HepG2 (cell line): ENCODE data around the gene NPDC1. TPM values are rescaled to one million over a fixed set of nuclear protein-coding genes. Genes with fewer than 3 reads are reported as not detected.

Source experiments
- GATAD1 ChIP-seq: IDR thresholded peaks from 2 replicates; pipeline ENCODE4 v1.6.1; 2016; ENCODE audit warnings: missing genetic modification reagents, missing compliant biosample characterization
- KDM2A ChIP-seq: sonication (generic); formaldehyde crosslinking; IDR thresholded peaks from 2 replicates; pipeline ENCODE4 v1.4.0; 2020; ENCODE audit warnings: low read depth, missing genetic modification reagents, borderline replicate concordance
- MBD4 ChIP-seq: IDR thresholded peaks from 2 replicates; pipeline ENCODE4 v1.6.1; 2012; ENCODE audit warnings: low read length, inconsistent platforms, borderline replicate concordance
- TCF7 ChIP-seq: sonication (generic); IDR thresholded peaks from 2 replicates; pipeline ENCODE4 v1.6.1; 2016; ENCODE audit warnings: antibody characterized with exemption, low read depth
- ZNF143 ChIP-seq: sonication (generic); formaldehyde crosslinking; IDR thresholded peaks from 2 replicates; pipeline ENCODE4 v1.4.0; 2020; ENCODE audit warnings: missing genetic modification reagents
- ZNF335 ChIP-seq: sonication (generic); formaldehyde crosslinking; IDR thresholded peaks from 2 replicates; pipeline ENCODE4 v1.4.0; 2020; ENCODE audit warnings: missing genetic modification reagents
- ZSCAN12 ChIP-seq: sonication (generic); formaldehyde crosslinking; IDR thresholded peaks from 2 replicates; pipeline ENCODE4 v1.9.0; 2021; ENCODE audit warnings: mild to moderate bottlenecking, missing genetic modification reagents
- polyA plus RNA-seq, 8 experiments: library from polyadenylated mRNA; depleted of rRNA in 3 of 8; stranded (reverse) in 7 of 8; unstranded in 1 of 8; fragments of >200 nt; fragmentation: Illumina TruSeq in 4 of 8; extraction: Trizol in 4 of 8; gene quantifications; 2 replicates each; pipeline versions ENCODE4 v1.2.1 to v1.2.3, GENCODE V29; 2011 to 2016; ENCODE audit warnings: low read depth in 4 of 8, missing spikeins in 1 of 8, mixed read lengths in 1 of 8; ENCODE audit not compliant: insufficient read depth in 1 of 8
- total RNA-seq, 5 experiments: library from RNA; depleted of rRNA; stranded (reverse); fragments of >200 nt; fragmentation: Illumina TruSeq; extraction: Trizol; gene quantifications; 2 replicates each; pipeline ENCODE4 v1.2.3, GENCODE V29; 2016; ENCODE audit warnings: low read depth in 1 of 5
- TF ChIP-seq, protein P1 (sequence below): sonication (generic); formaldehyde crosslinking; IDR thresholded peaks from 2 replicates; pipeline ENCODE4 v1.5.0; 2020; ENCODE audit warnings: mild to moderate bottlenecking, missing genetic modification reagents, moderate library complexity
- TF ChIP-seq, protein P2 (sequence below): sonication (generic); formaldehyde crosslinking; conservative IDR thresholded peaks from 2 replicates; pipeline ENCODE4 v1.8.1; 2023; ENCODE audit warnings: missing genetic modification reagents
- TF ChIP-seq, protein P3 (sequence below): sonication (generic); formaldehyde crosslinking; IDR thresholded peaks from 2 replicates; pipeline ENCODE4 v1.5.0; 2020; ENCODE audit warnings: mild to moderate bottlenecking, missing genetic modification reagents, borderline replicate concordance
- TF ChIP-seq, protein P4 (sequence below): IDR thresholded peaks from 2 replicates; pipeline ENCODE4 v1.6.1; 2016; ENCODE audit warnings: mild to moderate bottlenecking, missing biosample characterization, missing genetic modification reagents
- TF ChIP-seq, protein P5 (sequence below), 2 experiments: sonication (generic) in 1 of 2; formaldehyde crosslinking in 1 of 2; IDR thresholded peaks; 2 replicates each; pipeline versions ENCODE4 v1.4.0 to v1.6.1; 2018 to 2020; ENCODE audit warnings: missing genetic modification reagents in 2 of 2, borderline replicate concordance in 1 of 2, low read depth in 1 of 2, mild to moderate bottlenecking in 1 of 2, missing biosample characterization in 1 of 2
- TF ChIP-seq, protein P6 (sequence below): sonication (generic); formaldehyde crosslinking; IDR thresholded peaks from 2 replicates; pipeline ENCODE4 v1.5.1; 2020; ENCODE audit warnings: missing genetic modification reagents, mild to moderate bottlenecking, borderline replicate concordance

NPDC1 gene
- total and polyA plus RNA-seq, 2 of the 13 experiments (the other 11 are each of a cell fraction or from before 2014, with no cell fraction given) = 0.84 to 5.4 TPM

DNA sequence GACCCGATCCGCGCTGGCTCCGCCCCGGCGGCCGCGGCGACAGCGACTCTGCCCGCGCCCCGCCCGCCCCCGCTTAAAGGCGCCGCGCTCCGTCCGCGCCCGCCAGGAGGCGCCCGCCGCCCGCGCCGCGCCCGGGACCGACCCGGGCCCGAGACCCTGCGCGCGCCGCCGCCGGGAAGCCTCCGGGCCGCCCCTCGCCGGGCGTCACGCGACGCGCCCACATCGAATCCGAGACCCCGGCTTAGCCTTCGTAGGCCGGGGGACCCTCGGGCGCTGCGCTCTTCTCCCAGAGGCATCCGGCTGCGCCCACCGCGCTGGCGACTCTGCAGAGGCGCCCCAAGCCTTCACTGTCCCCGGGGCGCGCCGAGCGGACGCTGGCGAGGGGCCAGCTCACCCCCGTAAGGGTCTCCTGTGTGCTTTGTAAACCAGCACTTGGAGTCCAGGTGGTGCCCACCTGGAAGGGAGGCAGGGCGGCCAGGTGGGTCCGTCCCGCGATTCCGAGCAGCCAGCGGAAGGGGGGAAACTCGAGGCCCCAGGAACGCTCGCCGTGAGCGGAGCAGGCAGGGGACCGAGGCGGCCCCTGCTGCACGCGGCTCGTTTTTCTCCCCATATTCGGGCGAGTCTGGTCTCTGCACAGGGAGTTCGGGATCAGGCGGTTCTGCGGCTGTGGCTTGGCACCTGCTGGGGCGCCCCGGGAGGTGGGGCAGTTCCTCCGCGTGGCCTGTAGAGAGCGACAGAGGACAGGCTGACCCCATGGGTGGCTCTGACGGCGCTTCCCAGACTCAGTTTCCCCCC lies 17.5 kb downstream of the NPDC1 start (continued):
- TF ChIP-seq ZNF143 (0 out of 2 replicates have a peak, but pooled peaks have one; percentile 23), ZNF335 (CRISPR knock-in tag) (no peak), KDM2A (CRISPR knock-in tag) (peak; percentile 17; the same call in 1 of the 2 replicates), GATAD1 (CRISPR knock-in tag) (no peak), MBD4 (no peak), ZSCAN12 (CRISPR knock-in tag) (0 out of 2 replicates have a peak, but pooled peaks have one; percentile 16), TCF7 (no peak)
- TF ChIP-seq, protein P1, sequence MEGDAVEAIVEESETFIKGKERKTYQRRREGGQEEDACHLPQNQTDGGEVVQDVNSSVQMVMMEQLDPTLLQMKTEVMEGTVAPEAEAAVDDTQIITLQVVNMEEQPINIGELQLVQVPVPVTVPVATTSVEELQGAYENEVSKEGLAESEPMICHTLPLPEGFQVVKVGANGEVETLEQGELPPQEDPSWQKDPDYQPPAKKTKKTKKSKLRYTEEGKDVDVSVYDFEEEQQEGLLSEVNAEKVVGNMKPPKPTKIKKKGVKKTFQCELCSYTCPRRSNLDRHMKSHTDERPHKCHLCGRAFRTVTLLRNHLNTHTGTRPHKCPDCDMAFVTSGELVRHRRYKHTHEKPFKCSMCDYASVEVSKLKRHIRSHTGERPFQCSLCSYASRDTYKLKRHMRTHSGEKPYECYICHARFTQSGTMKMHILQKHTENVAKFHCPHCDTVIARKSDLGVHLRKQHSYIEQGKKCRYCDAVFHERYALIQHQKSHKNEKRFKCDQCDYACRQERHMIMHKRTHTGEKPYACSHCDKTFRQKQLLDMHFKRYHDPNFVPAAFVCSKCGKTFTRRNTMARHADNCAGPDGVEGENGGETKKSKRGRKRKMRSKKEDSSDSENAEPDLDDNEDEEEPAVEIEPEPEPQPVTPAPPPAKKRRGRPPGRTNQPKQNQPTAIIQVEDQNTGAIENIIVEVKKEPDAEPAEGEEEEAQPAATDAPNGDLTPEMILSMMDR (CRISPR knock-in tag) = peak; percentile 59
- TF ChIP-seq, protein P2, sequence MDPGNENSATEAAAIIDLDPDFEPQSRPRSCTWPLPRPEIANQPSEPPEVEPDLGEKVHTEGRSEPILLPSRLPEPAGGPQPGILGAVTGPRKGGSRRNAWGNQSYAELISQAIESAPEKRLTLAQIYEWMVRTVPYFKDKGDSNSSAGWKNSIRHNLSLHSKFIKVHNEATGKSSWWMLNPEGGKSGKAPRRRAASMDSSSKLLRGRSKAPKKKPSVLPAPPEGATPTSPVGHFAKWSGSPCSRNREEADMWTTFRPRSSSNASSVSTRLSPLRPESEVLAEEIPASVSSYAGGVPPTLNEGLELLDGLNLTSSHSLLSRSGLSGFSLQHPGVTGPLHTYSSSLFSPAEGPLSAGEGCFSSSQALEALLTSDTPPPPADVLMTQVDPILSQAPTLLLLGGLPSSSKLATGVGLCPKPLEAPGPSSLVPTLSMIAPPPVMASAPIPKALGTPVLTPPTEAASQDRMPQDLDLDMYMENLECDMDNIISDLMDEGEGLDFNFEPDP = 0 out of 2 replicates have a peak, but pooled peaks have one; percentile 53
- TF ChIP-seq, protein P3, sequence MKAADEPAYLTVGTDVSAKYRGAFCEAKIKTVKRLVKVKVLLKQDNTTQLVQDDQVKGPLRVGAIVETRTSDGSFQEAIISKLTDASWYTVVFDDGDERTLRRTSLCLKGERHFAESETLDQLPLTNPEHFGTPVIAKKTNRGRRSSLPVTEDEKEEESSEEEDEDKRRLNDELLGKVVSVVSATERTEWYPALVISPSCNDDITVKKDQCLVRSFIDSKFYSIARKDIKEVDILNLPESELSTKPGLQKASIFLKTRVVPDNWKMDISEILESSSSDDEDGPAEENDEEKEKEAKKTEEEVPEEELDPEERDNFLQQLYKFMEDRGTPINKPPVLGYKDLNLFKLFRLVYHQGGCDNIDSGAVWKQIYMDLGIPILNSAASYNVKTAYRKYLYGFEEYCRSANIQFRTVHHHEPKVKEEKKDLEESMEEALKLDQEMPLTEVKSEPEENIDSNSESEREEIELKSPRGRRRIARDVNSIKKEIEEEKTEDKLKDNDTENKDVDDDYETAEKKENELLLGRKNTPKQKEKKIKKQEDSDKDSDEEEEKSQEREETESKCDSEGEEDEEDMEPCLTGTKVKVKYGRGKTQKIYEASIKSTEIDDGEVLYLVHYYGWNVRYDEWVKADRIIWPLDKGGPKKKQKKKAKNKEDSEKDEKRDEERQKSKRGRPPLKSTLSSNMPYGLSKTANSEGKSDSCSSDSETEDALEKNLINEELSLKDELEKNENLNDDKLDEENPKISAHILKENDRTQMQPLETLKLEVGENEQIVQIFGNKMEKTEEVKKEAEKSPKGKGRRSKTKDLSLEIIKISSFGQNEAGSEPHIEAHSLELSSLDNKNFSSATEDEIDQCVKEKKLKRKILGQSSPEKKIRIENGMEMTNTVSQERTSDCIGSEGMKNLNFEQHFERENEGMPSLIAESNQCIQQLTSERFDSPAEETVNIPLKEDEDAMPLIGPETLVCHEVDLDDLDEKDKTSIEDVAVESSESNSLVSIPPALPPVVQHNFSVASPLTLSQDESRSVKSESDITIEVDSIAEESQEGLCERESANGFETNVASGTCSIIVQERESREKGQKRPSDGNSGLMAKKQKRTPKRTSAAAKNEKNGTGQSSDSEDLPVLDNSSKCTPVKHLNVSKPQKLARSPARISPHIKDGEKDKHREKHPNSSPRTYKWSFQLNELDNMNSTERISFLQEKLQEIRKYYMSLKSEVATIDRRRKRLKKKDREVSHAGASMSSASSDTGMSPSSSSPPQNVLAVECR (CRISPR knock-in tag) = peak; percentile 51; the same call in 1 of the 2 replicates
- TF ChIP-seq, protein P4, sequence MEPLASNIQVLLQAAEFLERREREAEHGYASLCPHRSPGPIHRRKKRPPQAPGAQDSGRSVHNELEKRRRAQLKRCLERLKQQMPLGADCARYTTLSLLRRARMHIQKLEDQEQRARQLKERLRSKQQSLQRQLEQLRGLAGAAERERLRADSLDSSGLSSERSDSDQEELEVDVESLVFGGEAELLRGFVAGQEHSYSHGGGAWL (CRISPR knock-in tag) = peak; percentile 50; the same call in 1 of the 2 replicates
- TF ChIP-seq, protein P5, sequence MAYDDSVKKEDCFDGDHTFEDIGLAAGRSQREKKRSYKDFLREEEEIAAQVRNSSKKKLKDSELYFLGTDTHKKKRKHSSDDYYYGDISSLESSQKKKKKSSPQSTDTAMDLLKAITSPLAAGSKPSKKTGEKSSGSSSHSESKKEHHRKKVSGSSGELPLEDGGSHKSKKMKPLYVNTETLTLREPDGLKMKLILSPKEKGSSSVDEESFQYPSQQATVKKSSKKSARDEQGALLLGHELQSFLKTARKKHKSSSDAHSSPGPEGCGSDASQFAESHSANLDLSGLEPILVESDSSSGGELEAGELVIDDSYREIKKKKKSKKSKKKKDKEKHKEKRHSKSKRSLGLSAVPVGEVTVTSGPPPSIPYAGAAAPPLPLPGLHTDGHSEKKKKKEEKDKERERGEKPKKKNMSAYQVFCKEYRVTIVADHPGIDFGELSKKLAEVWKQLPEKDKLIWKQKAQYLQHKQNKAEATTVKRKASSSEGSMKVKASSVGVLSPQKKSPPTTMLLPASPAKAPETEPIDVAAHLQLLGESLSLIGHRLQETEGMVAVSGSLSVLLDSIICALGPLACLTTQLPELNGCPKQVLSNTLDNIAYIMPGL (CRISPR knock-in tag; IDR thresholded peaks at IDR 0.05; ENCODE audit: borderline replicate concordance in 1 of 2, low read depth in 1 of 2) = peak in 1 of 2 experiments; percentile 24; a peak in 1 of 4 replicates
- TF ChIP-seq, protein P6, sequence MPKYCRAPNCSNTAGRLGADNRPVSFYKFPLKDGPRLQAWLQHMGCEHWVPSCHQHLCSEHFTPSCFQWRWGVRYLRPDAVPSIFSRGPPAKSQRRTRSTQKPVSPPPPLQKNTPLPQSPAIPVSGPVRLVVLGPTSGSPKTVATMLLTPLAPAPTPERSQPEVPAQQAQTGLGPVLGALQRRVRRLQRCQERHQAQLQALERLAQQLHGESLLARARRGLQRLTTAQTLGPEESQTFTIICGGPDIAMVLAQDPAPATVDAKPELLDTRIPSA (CRISPR knock-in tag) = no peak
